GM23338 (cell line): ENCODE results near the gene FBXO30. TPM values are rescaled to one million over a fixed set of nuclear protein-coding genes. Genes with fewer than 3 reads are reported as not detected.

ENCODE experiments used
- ATAC-seq: fragments of 200-7000 bp; cut with Tn5 transposase; 3 replicates; pipeline ENCODE4 v1.9.1; 2020
- DNase-seq: peaks from one replicate; pipeline ENCODE4 v3.0.0-alpha.2; 2015; ENCODE audit warnings: low spot score
- H2AFZ ChIP-seq: fragments of 200-600 bp; sonication (generic); 2 replicates; pipeline ENCODE4 v1.8.0; 2016; ENCODE audit warnings: antibody characterized with exemption, mild to moderate bottlenecking, moderate library complexity
- H3F3A ChIP-seq: fragments of 200-600 bp; sonication (generic); replicated peaks from 2 replicates; pipeline ENCODE4 v1.8.0; 2017; ENCODE audit warnings: antibody characterized with exemption, mixed run types, low read depth
- H3K27ac ChIP-seq: fragments of 200-600 bp; sonication (generic); 2 replicates; pipeline ENCODE4 v1.6.1; 2016; ENCODE audit warnings: low read depth
- H3K27me3 ChIP-seq: fragments of 200-600 bp; sonication (generic); 2 replicates; pipeline ENCODE4 v1.8.0; 2016; ENCODE audit warnings: mild to moderate bottlenecking, mixed run types, moderate library complexity; ENCODE audit not compliant: insufficient read depth
- H3K36me3 ChIP-seq: fragments of 200-600 bp; sonication (generic); 2 replicates; pipeline ENCODE4 v1.8.0; 2016; ENCODE audit warnings: mild to moderate bottlenecking; ENCODE audit not compliant: insufficient read depth
- H3K4me1 ChIP-seq: fragments of 200-600 bp; sonication (generic); 2 replicates; pipeline ENCODE4 v1.8.0; 2016; ENCODE audit warnings: mild to moderate bottlenecking, moderate library complexity; ENCODE audit not compliant: insufficient read depth
- H3K4me2 ChIP-seq: fragments of 200-600 bp; sonication (generic); 2 replicates; pipeline ENCODE4 v1.7.1; 2017; ENCODE audit warnings: mixed run types
- H3K4me3 ChIP-seq: fragments of 200-600 bp; sonication (generic); 2 replicates; pipeline ENCODE4 v1.6.1; 2016; ENCODE audit warnings: mixed run types
- H3K79me2 ChIP-seq: fragments of 200-600 bp; sonication (generic); replicated peaks from 2 replicates; pipeline ENCODE4 v1.8.0; 2017; ENCODE audit warnings: mild to moderate bottlenecking; ENCODE audit not compliant: insufficient read depth
- H3K9me2 ChIP-seq: fragments of 200-600 bp; sonication (generic); 2 replicates; pipeline ENCODE4 v1.8.0; 2017; ENCODE audit not compliant: insufficient read depth
- H4K20me1 ChIP-seq: fragments of 200-600 bp; sonication (generic); replicated peaks from 2 replicates; pipeline ENCODE4 v1.8.0; 2017; ENCODE audit warnings: mild to moderate bottlenecking; ENCODE audit not compliant: insufficient read depth
- H3K27ac Mint-ChIP-seq: 2 replicates; pipeline ENCODE4 v1.8.0; 2020; ENCODE audit warnings: inconsistent platforms, mild to moderate bottlenecking, moderate library complexity, mixed read lengths
- H3K27me3 Mint-ChIP-seq: 3 replicates; pipeline ENCODE4 v1.8.0; 2022; ENCODE audit warnings: low read depth, mild to moderate bottlenecking, moderate library complexity, mixed read lengths, inconsistent platforms; ENCODE audit not compliant: insufficient read depth, poor library complexity
- H3K36me3 Mint-ChIP-seq: 3 replicates; pipeline ENCODE4 v1.8.0; 2021; ENCODE audit warnings: low read depth, mild to moderate bottlenecking, inconsistent platforms, moderate library complexity, mixed read lengths
- H3K4me1 Mint-ChIP-seq: 3 replicates; pipeline ENCODE4 v1.8.0; 2020; ENCODE audit warnings: mild to moderate bottlenecking, inconsistent platforms, mixed read lengths
- H3K4me3 Mint-ChIP-seq: 3 replicates; pipeline ENCODE4 v1.8.0; 2021; ENCODE audit warnings: moderate library complexity, mild to moderate bottlenecking, inconsistent platforms, mixed read lengths
- H3K9me3 Mint-ChIP-seq: 3 replicates; pipeline ENCODE4 v1.8.0; 2020; ENCODE audit warnings: moderate library complexity, mild to moderate bottlenecking, inconsistent platforms, mixed read lengths
- CREB1 ChIP-seq: fragments of 250-450 bp; sonication (Bioruptor Pico); IDR thresholded peaks from 2 replicates; pipeline ENCODE4 v1.5.0; 2020; ENCODE audit warnings: low read depth, mild to moderate bottlenecking, moderate library complexity
- EZH2 ChIP-seq: fragments of 200-600 bp; sonication (generic); IDR thresholded peaks from one replicate; pipeline ENCODE4 v1.8.0; 2017; ENCODE audit warnings: antibody characterized with exemption, mild to moderate bottlenecking, low read depth; ENCODE audit not compliant: unreplicated experiment
- EZH2phosphoT487 ChIP-seq: fragments of 200-600 bp; sonication (generic); IDR thresholded peaks from one replicate; pipeline ENCODE4 v1.8.1; 2018; ENCODE audit warnings: antibody characterized with exemption; ENCODE audit not compliant: unreplicated experiment
- JUNB ChIP-seq: IDR thresholded peaks from one replicate; pipeline ENCODE4 v1.6.1; 2016; ENCODE audit warnings: antibody characterized with exemption; ENCODE audit not compliant: unreplicated experiment
- NANOG ChIP-seq: IDR thresholded peaks from 2 replicates; pipeline ENCODE4 v1.6.1; 2016; ENCODE audit warnings: antibody characterized with exemption, borderline replicate concordance
- POLR2AphosphoS5 ChIP-seq: IDR thresholded peaks from 2 replicates; pipeline ENCODE4 v1.6.1; 2016; ENCODE audit warnings: antibody characterized with exemption, low read depth
- STAT1 ChIP-seq: IDR thresholded peaks from one replicate; pipeline ENCODE4 v1.6.1; 2016; ENCODE audit warnings: antibody characterized with exemption; ENCODE audit not compliant: unreplicated experiment
- ZNF114 ChIP-seq: fragments of 250-450 bp; sonication (Bioruptor Pico); IDR thresholded peaks from 2 replicates; pipeline ENCODE4 v1.5.0; 2020; ENCODE audit warnings: mild to moderate bottlenecking, moderate library complexity
- ZNF331 ChIP-seq: fragments of 250-450 bp; sonication (Bioruptor Pico); IDR thresholded peaks from 2 replicates; pipeline ENCODE4 v1.5.0; 2020; ENCODE audit warnings: low read depth, mild to moderate bottlenecking, moderate library complexity
- polyA plus RNA-seq: library from polyadenylated mRNA; unstranded; fragments of >200 nt; fragmentation: Nextera tagmentation; extraction: Ambion mirVana; gene quantifications from 2 replicates; pipeline ENCODE4 v1.2.1, GENCODE V29; 2016
- total RNA-seq: library from RNA; depleted of rRNA; stranded (reverse); fragments of >200 nt; shearing (Covaris generic); gene quantifications from 2 replicates; pipeline ENCODE4 v1.2.3, GENCODE V29; 2014
- TF ChIP-seq, protein P1 (sequence below), 2 experiments: fragments of 200-600 bp in 1 of 2; sonication (generic) in 1 of 2; conservative IDR thresholded peaks; 2 replicates each; pipeline versions ENCODE4 v1.5.1 to v1.6.1; 2016 to 2017; ENCODE audit warnings: antibody characterized with exemption in 2 of 2, low read depth in 2 of 2, mild to moderate bottlenecking in 2 of 2, moderate library complexity in 1 of 2
- TF ChIP-seq, protein P2 (sequence below): IDR thresholded peaks from 2 replicates; pipeline ENCODE4 v1.6.1; 2016; ENCODE audit warnings: antibody characterized with exemption
- TF ChIP-seq, protein P3 (sequence below): IDR thresholded peaks from one replicate; pipeline ENCODE4 v1.6.1; 2018; ENCODE audit warnings: antibody characterized with exemption; ENCODE audit not compliant: unreplicated experiment
- TF ChIP-seq, protein P4 (sequence below): fragments of 250-450 bp; sonication (Bioruptor Pico); IDR thresholded peaks from 2 replicates; pipeline ENCODE4 v1.5.0; 2020; ENCODE audit warnings: mild to moderate bottlenecking, moderate library complexity

FBXO30 gene
- total and polyA plus RNA-seq, 2 experiments from 2014 or later = 6.5 to 21.3 TPM

DNA sequence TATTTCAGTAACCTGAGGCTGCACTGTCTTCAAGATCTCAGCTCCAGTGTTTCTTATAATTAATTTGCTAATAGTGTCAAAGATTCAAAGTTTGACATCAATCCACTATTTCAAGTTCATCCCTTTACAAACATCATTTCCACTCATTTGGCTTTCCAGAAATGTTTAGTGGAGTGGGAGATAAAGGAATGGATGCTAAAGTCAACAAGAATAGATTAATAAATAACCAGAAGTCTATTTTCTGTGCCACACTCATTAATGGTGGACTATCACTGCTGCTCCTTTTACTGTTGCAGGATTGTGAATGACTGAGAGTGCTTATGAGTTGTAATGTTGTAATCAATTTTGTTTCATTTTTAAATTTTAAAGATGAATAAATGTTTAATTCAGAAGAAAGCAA is 50.9 kb downstream of the FBXO30 start:
- Histone ChIP-seq H3K4me1 (no peaks in the 10 kb centered on the region), H3K9me2 (no peaks in the 10 kb centered on the region; the same call in 1 of the 2 replicates), H3K4me3 (no peak overlapping the region), H3K36me3 (no peaks in the 10 kb centered on the region), H3F3A (no peaks in the 10 kb centered on the region), H3K4me2 (no peak overlapping the region), H3K79me2 (no peaks in the 10 kb centered on the region), H3K27ac (no peak overlapping the region), H4K20me1 (no peaks in the 10 kb centered on the region), H3K27me3 (no peaks in the 10 kb centered on the region), H2AFZ (no peak overlapping the region)
- H3K4me1 Mint-ChIP-seq = peaks cover 5% of the 10 kb centered on the region; the same call in 1 of the 3 replicates
- H3K36me3 Mint-ChIP-seq = no peaks in the 10 kb centered on the region; the same call in 2 of the 3 replicates
- H3K27ac Mint-ChIP-seq = no peak overlapping the region
- ATAC-seq (no peak), DNase-seq (no peak)
- H3K27me3 Mint-ChIP-seq = no peaks in the 10 kb centered on the region
- peaks cover 5% of the 10 kb centered on the region for H3K9me3 Mint-ChIP-seq
- TF ChIP-seq, protein P1, sequence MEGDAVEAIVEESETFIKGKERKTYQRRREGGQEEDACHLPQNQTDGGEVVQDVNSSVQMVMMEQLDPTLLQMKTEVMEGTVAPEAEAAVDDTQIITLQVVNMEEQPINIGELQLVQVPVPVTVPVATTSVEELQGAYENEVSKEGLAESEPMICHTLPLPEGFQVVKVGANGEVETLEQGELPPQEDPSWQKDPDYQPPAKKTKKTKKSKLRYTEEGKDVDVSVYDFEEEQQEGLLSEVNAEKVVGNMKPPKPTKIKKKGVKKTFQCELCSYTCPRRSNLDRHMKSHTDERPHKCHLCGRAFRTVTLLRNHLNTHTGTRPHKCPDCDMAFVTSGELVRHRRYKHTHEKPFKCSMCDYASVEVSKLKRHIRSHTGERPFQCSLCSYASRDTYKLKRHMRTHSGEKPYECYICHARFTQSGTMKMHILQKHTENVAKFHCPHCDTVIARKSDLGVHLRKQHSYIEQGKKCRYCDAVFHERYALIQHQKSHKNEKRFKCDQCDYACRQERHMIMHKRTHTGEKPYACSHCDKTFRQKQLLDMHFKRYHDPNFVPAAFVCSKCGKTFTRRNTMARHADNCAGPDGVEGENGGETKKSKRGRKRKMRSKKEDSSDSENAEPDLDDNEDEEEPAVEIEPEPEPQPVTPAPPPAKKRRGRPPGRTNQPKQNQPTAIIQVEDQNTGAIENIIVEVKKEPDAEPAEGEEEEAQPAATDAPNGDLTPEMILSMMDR (conservative IDR thresholded peaks at IDR 0.05; ENCODE audit: low read depth in 2 of 2) = no peak
- TF ChIP-seq CREB1 (CRISPR knock-in tag) = no peak
- TF ChIP-seq JUNB = no peak
- no peak for TF ChIP-seq EZH2
- TF ChIP-seq, protein P2, sequence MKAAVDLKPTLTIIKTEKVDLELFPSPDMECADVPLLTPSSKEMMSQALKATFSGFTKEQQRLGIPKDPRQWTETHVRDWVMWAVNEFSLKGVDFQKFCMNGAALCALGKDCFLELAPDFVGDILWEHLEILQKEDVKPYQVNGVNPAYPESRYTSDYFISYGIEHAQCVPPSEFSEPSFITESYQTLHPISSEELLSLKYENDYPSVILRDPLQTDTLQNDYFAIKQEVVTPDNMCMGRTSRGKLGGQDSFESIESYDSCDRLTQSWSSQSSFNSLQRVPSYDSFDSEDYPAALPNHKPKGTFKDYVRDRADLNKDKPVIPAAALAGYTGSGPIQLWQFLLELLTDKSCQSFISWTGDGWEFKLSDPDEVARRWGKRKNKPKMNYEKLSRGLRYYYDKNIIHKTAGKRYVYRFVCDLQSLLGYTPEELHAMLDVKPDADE = no peak
- TF ChIP-seq, protein P3, sequence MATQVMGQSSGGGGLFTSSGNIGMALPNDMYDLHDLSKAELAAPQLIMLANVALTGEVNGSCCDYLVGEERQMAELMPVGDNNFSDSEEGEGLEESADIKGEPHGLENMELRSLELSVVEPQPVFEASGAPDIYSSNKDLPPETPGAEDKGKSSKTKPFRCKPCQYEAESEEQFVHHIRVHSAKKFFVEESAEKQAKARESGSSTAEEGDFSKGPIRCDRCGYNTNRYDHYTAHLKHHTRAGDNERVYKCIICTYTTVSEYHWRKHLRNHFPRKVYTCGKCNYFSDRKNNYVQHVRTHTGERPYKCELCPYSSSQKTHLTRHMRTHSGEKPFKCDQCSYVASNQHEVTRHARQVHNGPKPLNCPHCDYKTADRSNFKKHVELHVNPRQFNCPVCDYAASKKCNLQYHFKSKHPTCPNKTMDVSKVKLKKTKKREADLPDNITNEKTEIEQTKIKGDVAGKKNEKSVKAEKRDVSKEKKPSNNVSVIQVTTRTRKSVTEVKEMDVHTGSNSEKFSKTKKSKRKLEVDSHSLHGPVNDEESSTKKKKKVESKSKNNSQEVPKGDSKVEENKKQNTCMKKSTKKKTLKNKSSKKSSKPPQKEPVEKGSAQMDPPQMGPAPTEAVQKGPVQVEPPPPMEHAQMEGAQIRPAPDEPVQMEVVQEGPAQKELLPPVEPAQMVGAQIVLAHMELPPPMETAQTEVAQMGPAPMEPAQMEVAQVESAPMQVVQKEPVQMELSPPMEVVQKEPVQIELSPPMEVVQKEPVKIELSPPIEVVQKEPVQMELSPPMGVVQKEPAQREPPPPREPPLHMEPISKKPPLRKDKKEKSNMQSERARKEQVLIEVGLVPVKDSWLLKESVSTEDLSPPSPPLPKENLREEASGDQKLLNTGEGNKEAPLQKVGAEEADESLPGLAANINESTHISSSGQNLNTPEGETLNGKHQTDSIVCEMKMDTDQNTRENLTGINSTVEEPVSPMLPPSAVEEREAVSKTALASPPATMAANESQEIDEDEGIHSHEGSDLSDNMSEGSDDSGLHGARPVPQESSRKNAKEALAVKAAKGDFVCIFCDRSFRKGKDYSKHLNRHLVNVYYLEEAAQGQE = no peak
- TF ChIP-seq, protein P4, sequence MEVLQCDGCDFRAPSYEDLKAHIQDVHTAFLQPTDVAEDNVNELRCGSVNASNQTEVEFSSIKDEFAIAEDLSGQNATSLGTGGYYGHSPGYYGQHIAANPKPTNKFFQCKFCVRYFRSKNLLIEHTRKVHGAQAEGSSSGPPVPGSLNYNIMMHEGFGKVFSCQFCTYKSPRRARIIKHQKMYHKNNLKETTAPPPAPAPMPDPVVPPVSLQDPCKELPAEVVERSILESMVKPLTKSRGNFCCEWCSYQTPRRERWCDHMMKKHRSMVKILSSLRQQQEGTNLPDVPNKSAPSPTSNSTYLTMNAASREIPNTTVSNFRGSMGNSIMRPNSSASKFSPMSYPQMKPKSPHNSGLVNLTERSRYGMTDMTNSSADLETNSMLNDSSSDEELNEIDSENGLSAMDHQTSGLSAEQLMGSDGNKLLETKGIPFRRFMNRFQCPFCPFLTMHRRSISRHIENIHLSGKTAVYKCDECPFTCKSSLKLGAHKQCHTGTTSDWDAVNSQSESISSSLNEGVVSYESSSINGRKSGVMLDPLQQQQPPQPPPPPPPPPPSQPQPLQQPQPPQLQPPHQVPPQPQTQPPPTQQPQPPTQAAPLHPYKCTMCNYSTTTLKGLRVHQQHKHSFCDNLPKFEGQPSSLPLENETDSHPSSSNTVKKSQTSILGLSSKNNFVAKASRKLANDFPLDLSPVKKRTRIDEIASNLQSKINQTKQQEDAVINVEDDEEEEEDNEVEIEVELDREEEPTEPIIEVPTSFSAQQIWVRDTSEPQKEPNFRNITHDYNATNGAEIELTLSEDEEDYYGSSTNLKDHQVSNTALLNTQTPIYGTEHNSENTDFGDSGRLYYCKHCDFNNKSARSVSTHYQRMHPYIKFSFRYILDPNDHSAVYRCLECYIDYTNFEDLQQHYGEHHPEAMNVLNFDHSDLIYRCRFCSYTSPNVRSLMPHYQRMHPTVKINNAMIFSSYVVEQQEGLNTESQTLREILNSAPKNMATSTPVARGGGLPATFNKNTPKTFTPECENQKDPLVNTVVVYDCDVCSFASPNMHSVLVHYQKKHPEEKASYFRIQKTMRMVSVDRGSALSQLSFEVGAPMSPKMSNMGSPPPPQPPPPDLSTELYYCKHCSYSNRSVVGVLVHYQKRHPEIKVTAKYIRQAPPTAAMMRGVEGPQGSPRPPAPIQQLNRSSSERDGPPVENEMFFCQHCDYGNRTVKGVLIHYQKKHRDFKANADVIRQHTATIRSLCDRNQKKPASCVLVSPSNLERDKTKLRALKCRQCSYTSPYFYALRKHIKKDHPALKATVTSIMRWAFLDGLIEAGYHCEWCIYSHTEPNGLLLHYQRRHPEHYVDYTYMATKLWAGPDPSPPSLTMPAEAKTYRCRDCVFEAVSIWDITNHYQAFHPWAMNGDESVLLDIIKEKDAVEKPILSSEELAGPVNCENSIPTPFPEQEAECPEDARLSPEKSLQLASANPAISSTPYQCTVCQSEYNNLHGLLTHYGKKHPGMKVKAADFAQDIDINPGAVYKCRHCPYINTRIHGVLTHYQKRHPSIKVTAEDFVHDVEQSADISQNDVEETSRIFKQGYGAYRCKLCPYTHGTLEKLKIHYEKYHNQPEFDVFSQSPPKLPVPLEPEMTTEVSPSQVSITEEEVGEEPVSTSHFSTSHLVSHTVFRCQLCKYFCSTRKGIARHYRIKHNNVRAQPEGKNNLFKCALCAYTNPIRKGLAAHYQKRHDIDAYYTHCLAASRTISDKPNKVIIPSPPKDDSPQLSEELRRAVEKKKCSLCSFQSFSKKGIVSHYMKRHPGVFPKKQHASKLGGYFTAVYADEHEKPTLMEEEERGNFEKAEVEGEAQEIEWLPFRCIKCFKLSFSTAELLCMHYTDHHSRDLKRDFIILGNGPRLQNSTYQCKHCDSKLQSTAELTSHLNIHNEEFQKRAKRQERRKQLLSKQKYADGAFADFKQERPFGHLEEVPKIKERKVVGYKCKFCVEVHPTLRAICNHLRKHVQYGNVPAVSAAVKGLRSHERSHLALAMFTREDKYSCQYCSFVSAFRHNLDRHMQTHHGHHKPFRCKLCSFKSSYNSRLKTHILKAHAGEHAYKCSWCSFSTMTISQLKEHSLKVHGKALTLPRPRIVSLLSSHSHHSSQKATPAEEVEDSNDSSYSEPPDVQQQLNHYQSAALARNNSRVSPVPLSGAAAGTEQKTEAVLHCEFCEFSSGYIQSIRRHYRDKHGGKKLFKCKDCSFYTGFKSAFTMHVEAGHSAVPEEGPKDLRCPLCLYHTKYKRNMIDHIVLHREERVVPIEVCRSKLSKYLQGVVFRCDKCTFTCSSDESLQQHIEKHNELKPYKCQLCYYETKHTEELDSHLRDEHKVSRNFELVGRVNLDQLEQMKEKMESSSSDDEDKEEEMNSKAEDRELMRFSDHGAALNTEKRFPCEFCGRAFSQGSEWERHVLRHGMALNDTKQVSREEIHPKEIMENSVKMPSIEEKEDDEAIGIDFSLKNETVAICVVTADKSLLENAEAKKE (CRISPR knock-in tag) = no peak
- no peak for TF ChIP-seq ZNF114 (CRISPR knock-in tag)
- TF ChIP-seq POLR2AphosphoS5 = no peak
- no peak for TF ChIP-seq STAT1
- TF ChIP-seq EZH2phosphoT487 = no peak
- no peak for TF ChIP-seq NANOG
- TF ChIP-seq ZNF331 (CRISPR knock-in tag) = no peak
- H3K4me3 Mint-ChIP-seq = no peak overlapping the region
